ENCODE results near the gene PECR.

- TF ChIP-seq CTCF (IDR thresholded peaks at IDR 0.05) (no peak), POLR2A (IDR thresholded peaks at IDR 0.05) (no peak)
These were observed 51.4 kb downstream of the PECR start for GRCh38 chr2:216030216-216030615.
